PFSK-1 (cell line): ENCODE measurements around the gene TMTC3.

ENCODE experiments used
- FOXP2 ChIP-seq: optimal IDR thresholded peaks from 2 replicates; pipeline ENCODE3; 2011; ENCODE audit warnings: borderline replicate concordance, control low read depth, inconsistent platforms; ENCODE audit not compliant: insufficient read depth; ENCODE audit errors: extremely low read length, extremely low read depth
- POLR2AphosphoS5 ChIP-seq: IDR thresholded peaks from 2 replicates; pipeline ENCODE4 v1.6.1; 2012; ENCODE audit warnings: low read depth, mild to moderate bottlenecking, control low read depth, low read length, moderate library complexity
- SIN3A ChIP-seq: IDR thresholded peaks from 2 replicates; pipeline ENCODE4 v1.6.1; 2012; ENCODE audit warnings: mild to moderate bottlenecking, low read length, moderate library complexity, borderline replicate concordance; ENCODE audit not compliant: insufficient read depth
- TAF1 ChIP-seq: IDR thresholded peaks from 2 replicates; pipeline ENCODE4 v1.6.1; 2012; ENCODE audit warnings: low read length, control low read depth, borderline replicate concordance; ENCODE audit not compliant: insufficient read depth
- TF ChIP-seq, protein P1 (sequence below), 2 experiments: IDR thresholded peaks; 2 replicates each; pipeline versions ENCODE4 v1.6.1 to v1.8.0; 2011 to 2012; ENCODE audit warnings: low read depth in 2 of 2, low read length in 2 of 2, control low read depth in 1 of 2, inconsistent platforms in 1 of 2, mild to moderate bottlenecking in 1 of 2, moderate library complexity in 1 of 2; ENCODE audit not compliant: insufficient read depth in 1 of 2

GRCh38 chr12:88184196-88184595, 42.1 kb downstream of the TMTC3 start:
- TF ChIP-seq POLR2AphosphoS5 = no peak
- no peak for TF ChIP-seq TAF1
- TF ChIP-seq, protein P1, sequence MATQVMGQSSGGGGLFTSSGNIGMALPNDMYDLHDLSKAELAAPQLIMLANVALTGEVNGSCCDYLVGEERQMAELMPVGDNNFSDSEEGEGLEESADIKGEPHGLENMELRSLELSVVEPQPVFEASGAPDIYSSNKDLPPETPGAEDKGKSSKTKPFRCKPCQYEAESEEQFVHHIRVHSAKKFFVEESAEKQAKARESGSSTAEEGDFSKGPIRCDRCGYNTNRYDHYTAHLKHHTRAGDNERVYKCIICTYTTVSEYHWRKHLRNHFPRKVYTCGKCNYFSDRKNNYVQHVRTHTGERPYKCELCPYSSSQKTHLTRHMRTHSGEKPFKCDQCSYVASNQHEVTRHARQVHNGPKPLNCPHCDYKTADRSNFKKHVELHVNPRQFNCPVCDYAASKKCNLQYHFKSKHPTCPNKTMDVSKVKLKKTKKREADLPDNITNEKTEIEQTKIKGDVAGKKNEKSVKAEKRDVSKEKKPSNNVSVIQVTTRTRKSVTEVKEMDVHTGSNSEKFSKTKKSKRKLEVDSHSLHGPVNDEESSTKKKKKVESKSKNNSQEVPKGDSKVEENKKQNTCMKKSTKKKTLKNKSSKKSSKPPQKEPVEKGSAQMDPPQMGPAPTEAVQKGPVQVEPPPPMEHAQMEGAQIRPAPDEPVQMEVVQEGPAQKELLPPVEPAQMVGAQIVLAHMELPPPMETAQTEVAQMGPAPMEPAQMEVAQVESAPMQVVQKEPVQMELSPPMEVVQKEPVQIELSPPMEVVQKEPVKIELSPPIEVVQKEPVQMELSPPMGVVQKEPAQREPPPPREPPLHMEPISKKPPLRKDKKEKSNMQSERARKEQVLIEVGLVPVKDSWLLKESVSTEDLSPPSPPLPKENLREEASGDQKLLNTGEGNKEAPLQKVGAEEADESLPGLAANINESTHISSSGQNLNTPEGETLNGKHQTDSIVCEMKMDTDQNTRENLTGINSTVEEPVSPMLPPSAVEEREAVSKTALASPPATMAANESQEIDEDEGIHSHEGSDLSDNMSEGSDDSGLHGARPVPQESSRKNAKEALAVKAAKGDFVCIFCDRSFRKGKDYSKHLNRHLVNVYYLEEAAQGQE (IDR thresholded peaks at IDR 0.05; ENCODE audit: insufficient read depth in 1 of 2, low read depth in 2 of 2, low read length in 2 of 2) = no peak
- no peak for TF ChIP-seq SIN3A
- TF ChIP-seq FOXP2 = no peak
